Adrenal gland (tissue), 5 donors: ENCODE data around the gene ITPKA.

Experiments
- CTCF ChIP-seq, 6 experiments: fragments of 450-650 bp in 4 of 6; fragments of 200-600 bp in 2 of 6; sonication (generic) in 1 of 6; IDR thresholded peaks; 1 replicate in 5 of 6; 2 replicates in 1 of 6; pipeline versions ENCODE4 v1.5.1 to v1.8.0; 2016 to 2021; ENCODE audit warnings: antibody characterized with exemption in 6 of 6, mild to moderate bottlenecking in 2 of 6, moderate library complexity in 1 of 6
- POLR2A ChIP-seq, 2 donors: fragments of 450-650 bp; IDR thresholded peaks; one replicate each; pipeline ENCODE4 v1.6.1; 2017; ENCODE audit warnings: antibody characterized with exemption in 2 of 2, mild to moderate bottlenecking in 2 of 2, moderate library complexity in 1 of 2
- donor health status: DM: no; HTN: no; CAD: no.

GRCh38 chr15:41517895-41518449 is 24.3 kb downstream of the ITPKA start:
- no peak for TF ChIP-seq CTCF (IDR thresholded peaks at IDR 0.05)
- no peak for TF ChIP-seq POLR2A (IDR thresholded peaks at IDR 0.05)
